ENCODE data around the gene DISC1. TPM values are rescaled to one million over a fixed set of nuclear protein-coding genes. Genes with fewer than 3 reads are reported as not detected.
"Not testable (repeated sequence)": the region's sequence is repeated elsewhere in the genome, so short reads cannot be mapped to it uniquely, and the experiment has no call there.

Gene DISC1
- total RNA-seq, 1 experiment from 2014 or later, result 6.3 TPM

DNA sequence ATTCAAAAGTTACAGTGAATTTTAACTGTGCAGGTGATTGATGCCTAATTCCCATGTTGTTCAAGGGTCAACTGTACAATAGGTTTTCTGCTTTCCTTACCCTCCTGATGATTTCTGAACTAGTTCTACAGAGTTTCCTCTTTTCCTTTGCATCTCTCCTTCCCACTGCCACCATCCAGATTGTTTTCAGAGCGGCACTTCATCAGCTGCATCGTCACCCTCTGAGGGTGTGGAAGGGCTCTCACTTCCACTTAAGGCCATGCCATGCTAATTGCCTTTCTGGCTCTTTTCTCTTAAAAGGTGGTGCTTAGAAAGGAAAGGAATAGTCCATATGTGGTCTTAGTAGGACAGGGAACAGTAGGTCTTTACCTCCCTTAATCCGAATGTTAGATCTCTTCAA is 39.1 kb downstream of the DISC1 start:
- Histone ChIP-seq H3K27me3 (ENCODE audit: control insufficient read depth, insufficient read depth, low read length) (no peaks in the 10 kb centered on the region), H3K4me3 (ENCODE audit: insufficient read depth, low read depth, low read length) (no peak overlapping the region), H3K36me3 (replicated peaks; ENCODE audit: control insufficient read depth, insufficient read depth, low read length) (no peaks in the 10 kb centered on the region)
- no peak for DNase-seq

DNA sequence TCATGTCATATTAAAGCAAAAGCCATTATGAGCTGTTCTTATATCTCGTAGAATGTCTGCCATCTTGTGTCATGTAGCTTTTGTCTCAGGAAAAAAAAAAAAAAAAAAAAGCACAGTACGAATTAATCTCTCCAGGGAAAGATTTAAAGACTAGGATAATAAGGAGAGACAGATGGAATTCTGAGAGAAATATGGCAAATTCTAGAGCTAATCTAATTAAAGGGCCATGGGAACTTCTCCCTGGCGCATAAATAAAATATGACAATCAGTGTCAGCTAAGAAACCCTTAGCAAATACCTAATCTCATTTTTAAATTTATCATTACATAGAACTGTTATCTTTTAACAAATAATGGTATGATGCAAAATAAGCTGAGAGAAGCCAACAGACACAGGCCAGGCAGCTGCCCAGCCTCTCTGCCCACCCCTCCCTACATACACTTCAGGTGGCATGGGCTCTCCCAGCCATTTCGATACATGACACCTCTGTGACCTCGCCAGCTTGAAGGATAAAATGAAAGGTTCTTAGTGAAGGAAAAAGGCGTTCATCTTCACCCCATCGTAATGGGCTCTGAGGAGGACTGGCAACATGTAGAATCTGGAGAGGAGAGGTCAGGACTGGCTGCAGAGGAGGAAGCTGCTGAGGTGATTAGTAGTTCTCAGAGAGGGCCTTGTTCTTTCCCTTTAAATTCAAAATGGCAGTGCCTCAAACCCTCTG is 39.8 kb downstream of the DISC1 start:
- H3K27me3 ChIP-seq (ENCODE audit: control insufficient read depth, insufficient read depth, low read length), result no peaks in the 10 kb centered on the region
- DNase-seq, result no peak
- no peak overlapping the region for H3K4me3 ChIP-seq (ENCODE audit: insufficient read depth, low read depth, low read length)
- H3K36me3 ChIP-seq (replicated peaks; ENCODE audit: control insufficient read depth, insufficient read depth, low read length), result no peaks in the 10 kb centered on the region

DNA sequence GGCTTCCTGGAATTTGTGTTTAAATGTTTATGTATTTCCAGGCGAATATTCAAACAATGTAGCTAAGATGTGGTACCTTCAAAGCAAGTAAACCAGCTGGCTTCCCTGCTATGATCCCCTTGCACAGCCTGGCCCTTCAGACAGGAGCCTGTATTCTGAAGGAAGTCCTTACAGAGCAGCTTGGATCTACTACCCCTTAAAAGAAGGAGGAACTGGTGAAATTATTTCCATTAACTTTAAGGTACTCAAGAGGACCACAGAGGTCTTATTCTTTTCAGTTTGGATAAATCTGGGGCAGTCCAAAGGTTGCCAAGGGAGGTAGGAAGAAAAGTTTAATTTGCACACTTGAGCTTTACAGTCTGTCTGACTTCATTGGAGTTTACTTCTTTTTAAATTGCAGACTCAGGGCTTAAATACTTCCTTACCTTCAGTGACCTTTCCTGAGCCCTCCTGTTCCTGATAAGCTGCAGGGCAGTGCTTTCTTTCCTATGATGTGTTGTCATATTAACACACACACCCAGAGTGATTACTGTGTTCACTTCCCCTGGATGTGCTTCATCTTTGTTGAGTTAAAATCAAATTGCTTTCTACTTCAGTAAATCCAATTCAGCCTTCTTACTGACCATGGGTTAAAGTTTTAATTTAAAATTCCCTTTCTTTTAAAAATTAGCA is 40.5 kb downstream of the DISC1 start:
- Histone ChIP-seq H3K36me3 (replicated peaks; ENCODE audit: control insufficient read depth, insufficient read depth, low read length) (no peaks in the 10 kb centered on the region), H3K4me3 (ENCODE audit: insufficient read depth, low read depth, low read length) (no peak overlapping the region), H3K27me3 (ENCODE audit: control insufficient read depth, insufficient read depth, low read length) (no peaks in the 10 kb centered on the region)
- DNase-seq, result no peak

DNA sequence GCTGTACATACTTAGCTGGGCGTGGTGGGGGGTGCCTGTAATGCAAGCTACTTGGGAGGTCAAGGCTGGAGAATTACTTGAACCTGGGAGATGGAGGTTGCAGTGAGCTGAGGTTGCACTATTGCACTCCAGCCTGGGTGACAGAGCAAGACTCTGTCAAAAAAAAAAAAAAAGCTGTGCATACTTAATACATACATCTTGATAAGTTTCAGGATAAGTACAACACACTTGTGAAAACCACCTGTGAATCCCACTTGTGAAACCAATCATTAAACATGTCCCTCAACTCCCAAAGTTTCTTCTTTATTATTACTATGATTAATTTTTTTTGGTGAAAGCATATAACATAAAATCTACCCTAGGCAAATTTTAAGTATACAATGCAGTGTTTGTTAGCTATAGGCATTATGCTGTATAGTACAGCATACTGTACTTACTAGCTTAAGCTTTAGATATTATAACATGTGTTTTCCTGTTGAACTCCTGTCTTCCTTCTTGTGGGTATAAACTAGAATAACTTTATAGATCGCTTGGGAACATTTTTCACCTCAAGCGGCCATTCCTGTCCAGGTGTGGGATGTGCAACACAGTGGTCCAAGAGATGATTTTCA is 41.4 kb downstream of the DISC1 start:
- Histone ChIP-seq H3K36me3 (replicated peaks; ENCODE audit: control insufficient read depth, insufficient read depth, low read length) (no peaks in the 10 kb centered on the region), H3K4me3 (ENCODE audit: insufficient read depth, low read depth, low read length) (no peak overlapping the region), H3K27me3 (ENCODE audit: control insufficient read depth, insufficient read depth, low read length) (no peaks in the 10 kb centered on the region)
- no peak for DNase-seq

DNA sequence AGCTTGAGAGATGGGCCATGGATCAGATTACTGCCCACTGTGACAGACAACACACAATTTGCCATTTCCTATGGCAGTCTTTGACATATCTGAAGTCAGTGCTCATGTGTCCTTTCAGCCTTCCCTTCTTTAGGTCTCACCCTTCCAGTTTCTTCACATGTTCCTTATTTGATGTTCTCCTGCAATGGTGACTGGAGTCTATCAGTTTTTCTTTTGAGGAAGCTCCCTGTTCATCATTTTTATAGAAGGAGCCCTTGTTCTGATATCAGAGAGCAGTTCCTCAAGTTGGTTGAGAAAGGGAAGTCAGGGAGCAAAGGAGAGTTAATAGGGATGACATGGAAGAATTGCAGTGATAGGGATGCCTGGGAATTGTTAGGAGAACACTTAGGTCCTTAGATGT is 42.2 kb downstream of the DISC1 start:
- no peak for DNase-seq
- Histone ChIP-seq H3K4me3 (ENCODE audit: insufficient read depth, low read depth, low read length) (no peak overlapping the region), H3K27me3 (ENCODE audit: control insufficient read depth, insufficient read depth, low read length) (no peaks in the 10 kb centered on the region), H3K36me3 (replicated peaks; ENCODE audit: control insufficient read depth, insufficient read depth, low read length) (no peaks in the 10 kb centered on the region)

DNA sequence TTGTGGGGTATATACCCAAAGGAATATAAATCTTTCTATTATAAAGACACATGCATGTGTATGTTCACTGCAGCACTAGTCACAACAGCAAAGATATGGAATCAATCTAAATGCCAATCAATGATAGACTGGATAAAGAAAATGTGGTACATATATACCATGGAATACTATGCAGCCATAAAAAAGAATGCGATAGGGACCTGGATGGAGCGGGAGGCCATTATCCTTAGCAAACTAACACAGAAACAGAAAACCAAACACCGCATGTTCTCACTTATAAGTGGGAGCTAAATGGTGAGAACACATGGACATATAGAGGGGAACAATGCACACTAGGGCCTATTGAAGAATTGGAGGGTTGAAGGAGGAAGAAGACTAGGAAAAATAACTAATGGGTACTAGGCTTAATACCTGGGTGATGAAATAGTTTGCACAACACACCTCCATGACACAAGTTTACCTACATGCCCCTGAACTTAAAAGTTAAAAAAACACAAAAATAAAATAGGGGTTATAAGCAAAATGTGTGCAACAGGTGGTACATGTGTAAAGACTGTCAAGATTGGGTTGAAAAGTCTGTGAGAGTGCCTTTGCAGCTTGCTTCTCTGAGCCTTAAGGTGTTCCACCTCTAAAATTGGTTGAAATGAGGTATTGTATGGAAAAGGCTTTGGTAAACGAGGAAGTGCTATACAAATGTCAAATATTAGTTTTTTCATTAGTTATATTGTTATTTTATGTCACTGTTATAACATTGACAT is 43.5 kb downstream of the DISC1 start:
- not testable (repeated sequence) for H3K27me3 ChIP-seq (ENCODE audit: control insufficient read depth, insufficient read depth, low read length); H3K36me3 ChIP-seq (replicated peaks; ENCODE audit: control insufficient read depth, insufficient read depth, low read length); DNase-seq; H3K4me3 ChIP-seq (ENCODE audit: insufficient read depth, low read depth, low read length)

DNA sequence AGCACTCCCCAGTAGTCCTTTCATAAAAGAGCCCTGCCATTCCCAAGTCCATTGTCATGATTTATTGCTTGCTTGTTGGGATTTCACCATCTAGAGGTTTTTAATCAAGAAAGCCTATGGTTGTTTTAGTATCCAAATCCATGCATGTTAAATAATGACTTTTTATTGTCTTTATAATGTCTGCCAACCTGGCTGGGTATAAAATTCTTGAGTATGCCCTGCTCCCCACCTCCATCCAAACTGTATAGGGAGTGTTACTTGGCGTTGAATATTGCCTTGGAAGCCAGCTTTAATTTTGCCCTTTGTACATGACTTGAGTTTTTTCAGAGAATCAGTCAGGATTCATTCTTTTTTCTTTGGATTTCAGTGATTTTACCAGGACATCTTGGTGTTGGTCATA is 44.2 kb downstream of the DISC1 start:
- no peaks in the 10 kb centered on the region for H3K36me3 ChIP-seq (replicated peaks; ENCODE audit: control insufficient read depth, insufficient read depth, low read length)
- no peaks in the 10 kb centered on the region for H3K27me3 ChIP-seq (ENCODE audit: control insufficient read depth, insufficient read depth, low read length)
- no peak for DNase-seq
- no peak overlapping the region for H3K4me3 ChIP-seq (ENCODE audit: insufficient read depth, low read depth, low read length)

DNA sequence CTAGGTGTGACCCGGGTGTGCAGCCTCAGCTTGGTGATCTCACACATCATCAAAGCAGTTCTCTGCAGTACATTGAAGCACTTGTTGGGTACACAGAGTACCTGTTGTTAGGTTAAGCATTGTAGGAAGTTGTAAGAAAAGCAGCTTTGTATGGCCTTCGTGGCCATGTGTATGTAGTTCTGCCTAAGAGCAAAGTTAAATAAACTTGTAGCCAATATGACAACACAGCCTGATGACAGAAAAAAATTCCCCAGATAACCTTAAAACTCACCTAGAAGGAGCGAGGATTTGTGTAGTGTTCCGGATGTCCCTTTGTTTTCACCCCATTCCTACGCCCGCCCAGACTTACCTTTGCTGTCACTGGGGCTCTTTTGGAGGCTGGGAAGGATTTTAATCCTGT is 48.0 kb downstream of the DISC1 start:
- H3K27me3 ChIP-seq (ENCODE audit: control insufficient read depth, insufficient read depth, low read length), result no peaks in the 10 kb centered on the region
- DNase-seq, result no peak
- no peak overlapping the region for H3K4me3 ChIP-seq (ENCODE audit: insufficient read depth, low read depth, low read length)
- H3K36me3 ChIP-seq (replicated peaks; ENCODE audit: control insufficient read depth, insufficient read depth, low read length), result no peaks in the 10 kb centered on the region

DNA sequence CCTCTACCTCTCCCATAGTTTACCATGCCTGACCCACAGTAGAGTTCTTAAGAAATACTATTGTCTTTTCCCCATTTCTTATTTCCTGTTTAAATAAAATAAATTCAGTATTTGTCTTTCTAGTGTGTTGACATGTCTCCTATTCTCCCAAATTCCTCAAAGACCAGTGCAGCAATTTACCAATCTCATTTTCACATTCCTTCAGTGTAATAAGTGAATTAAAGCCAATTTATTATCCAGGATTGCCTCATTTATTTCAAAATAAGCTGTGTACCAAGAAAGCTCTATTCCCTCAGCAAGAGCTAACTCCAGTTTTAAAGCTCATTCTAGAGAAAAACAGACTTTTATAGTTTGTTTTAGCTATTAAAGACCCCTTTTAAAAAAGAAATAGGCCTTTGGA is 49.9 kb downstream of the DISC1 start:
- H3K36me3 ChIP-seq (replicated peaks; ENCODE audit: control insufficient read depth, insufficient read depth, low read length), result no peaks in the 10 kb centered on the region
- H3K27me3 ChIP-seq (ENCODE audit: control insufficient read depth, insufficient read depth, low read length), result no peaks in the 10 kb centered on the region
- no peak overlapping the region for H3K4me3 ChIP-seq (ENCODE audit: insufficient read depth, low read depth, low read length)
- no peak for DNase-seq

DNA sequence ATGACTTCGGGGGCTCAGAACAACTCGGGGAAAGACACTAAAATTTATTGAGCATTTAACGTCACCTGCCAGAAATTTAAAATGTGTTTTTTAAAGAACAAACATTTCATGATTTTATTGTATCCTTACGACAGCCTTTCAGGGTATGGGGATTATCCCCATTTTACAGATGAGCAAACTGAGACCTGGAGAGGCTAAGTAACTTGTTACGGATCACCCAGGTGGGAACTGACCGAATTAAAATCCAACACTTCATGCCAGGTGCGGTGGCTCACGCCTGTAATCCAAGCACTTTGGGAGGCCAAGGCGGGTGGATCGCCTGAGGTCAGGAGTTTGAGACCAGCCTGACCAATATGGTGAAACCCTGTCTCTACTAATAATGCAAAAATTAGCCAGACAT is 50.9 kb downstream of the DISC1 start:
- Histone ChIP-seq H3K36me3 (replicated peaks; ENCODE audit: control insufficient read depth, insufficient read depth, low read length) (no peaks in the 10 kb centered on the region), H3K27me3 (ENCODE audit: control insufficient read depth, insufficient read depth, low read length) (no peaks in the 10 kb centered on the region), H3K4me3 (ENCODE audit: insufficient read depth, low read depth, low read length) (no peak overlapping the region)
- DNase-seq, result no peak

DNA sequence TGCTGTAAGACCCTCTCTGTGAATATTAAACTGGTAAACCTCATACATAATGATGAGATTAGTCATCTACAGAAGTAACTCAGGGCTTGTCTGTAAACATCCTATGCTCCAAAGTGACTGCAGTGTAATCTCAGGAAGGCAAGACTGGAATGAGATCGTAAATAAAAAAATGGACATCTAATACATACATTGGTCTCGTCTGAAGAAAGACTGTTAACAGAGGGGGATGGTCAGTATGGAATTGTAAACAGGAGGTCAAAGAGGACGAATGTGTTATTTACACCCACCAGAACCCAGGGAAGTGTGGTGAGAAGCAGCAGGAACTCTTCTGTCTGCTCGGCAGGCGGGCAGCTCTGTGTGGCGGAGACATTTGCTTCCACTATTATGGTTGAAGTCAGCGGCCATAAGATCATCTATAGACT is 51.4 kb downstream of the DISC1 start:
- no peak for DNase-seq
- Histone ChIP-seq H3K27me3 (ENCODE audit: control insufficient read depth, insufficient read depth, low read length) (no peaks in the 10 kb centered on the region), H3K36me3 (replicated peaks; ENCODE audit: control insufficient read depth, insufficient read depth, low read length) (no peaks in the 10 kb centered on the region), H3K4me3 (ENCODE audit: insufficient read depth, low read depth, low read length) (no peak overlapping the region)

DNA sequence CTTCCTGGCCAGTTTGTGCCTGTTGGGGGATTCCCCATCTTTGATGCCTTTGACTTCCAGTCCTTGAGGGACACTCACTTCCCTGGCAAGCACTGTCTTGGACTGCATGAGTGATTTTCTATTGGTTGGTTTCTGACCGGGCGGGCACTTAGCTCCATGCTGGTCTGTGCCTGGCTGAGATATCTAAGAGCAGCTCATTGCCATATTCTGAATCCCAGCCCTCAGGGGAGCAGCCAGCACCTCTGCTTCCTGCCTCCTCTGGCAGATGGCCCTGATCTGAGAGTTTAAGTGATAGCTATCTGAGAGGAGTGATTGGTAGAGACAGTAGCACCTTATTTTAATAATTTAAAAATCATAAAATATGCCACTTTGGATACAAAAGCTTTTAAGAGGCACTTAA is 52.5 kb downstream of the DISC1 start:
- H3K36me3 ChIP-seq (replicated peaks; ENCODE audit: control insufficient read depth, insufficient read depth, low read length), result no peaks in the 10 kb centered on the region
- no peak overlapping the region for H3K4me3 ChIP-seq (ENCODE audit: insufficient read depth, low read depth, low read length)
- H3K27me3 ChIP-seq (ENCODE audit: control insufficient read depth, insufficient read depth, low read length), result no peaks in the 10 kb centered on the region
- DNase-seq, result no peak

DNA sequence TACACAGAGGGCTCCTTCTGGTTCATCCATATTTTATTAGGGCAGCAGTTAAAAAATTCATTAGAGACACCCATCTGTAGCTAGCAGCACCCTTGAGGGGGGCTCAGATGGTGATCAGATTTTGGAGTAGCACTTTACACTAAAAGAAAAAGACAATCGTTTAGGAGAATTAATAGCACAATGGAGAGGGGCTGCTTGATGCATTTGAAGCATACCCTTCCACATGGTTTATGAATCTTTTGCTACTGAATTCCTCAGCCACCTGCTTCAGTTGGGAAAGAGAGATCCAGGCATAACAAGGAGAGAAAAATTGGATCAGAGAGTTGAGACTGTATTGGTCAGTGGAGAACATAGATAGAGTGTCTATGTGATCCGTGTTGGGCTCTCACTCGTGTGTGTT is 54.4 kb downstream of the DISC1 start:
- Histone ChIP-seq H3K36me3 (replicated peaks; ENCODE audit: control insufficient read depth, insufficient read depth, low read length) (no peaks in the 10 kb centered on the region), H3K4me3 (ENCODE audit: insufficient read depth, low read depth, low read length) (no peak overlapping the region), H3K27me3 (ENCODE audit: control insufficient read depth, insufficient read depth, low read length) (no peaks in the 10 kb centered on the region)
- DNase-seq, result no peak

DNA sequence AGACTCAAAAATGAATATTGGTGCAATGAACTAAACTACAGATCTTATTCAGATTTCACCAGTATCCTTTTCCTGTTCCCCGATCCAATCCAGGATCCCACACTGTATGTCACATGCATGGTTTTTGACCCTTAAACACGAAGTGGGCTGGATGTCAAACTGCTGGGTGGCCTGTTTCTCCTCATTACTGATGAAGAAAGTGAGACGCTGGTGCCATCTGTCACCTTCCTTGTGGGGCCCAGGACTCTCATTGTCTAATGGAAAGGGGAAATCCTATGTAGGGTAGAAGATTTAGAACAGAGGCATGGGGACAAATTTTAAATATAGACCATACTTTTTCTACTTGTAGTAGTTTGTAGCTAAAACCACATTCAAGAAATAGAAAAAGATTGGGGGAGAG is 56.2 kb downstream of the DISC1 start:
- Histone ChIP-seq H3K4me3 (ENCODE audit: insufficient read depth, low read depth, low read length) (no peak overlapping the region), H3K27me3 (ENCODE audit: control insufficient read depth, insufficient read depth, low read length) (no peaks in the 10 kb centered on the region), H3K36me3 (replicated peaks; ENCODE audit: control insufficient read depth, insufficient read depth, low read length) (no peaks in the 10 kb centered on the region)
- DNase-seq, result no peak

Data from H7 (cell line).